ENCODE data around the gene XYLT1. TPM values are rescaled to one million over a fixed set of nuclear protein-coding genes. Genes with fewer than 3 reads are reported as not detected.

XYLT1 gene
- total RNA-seq, 6 experiments from 2014 or later = 0.48 to 2.0 (median 0.59) TPM

DNA sequence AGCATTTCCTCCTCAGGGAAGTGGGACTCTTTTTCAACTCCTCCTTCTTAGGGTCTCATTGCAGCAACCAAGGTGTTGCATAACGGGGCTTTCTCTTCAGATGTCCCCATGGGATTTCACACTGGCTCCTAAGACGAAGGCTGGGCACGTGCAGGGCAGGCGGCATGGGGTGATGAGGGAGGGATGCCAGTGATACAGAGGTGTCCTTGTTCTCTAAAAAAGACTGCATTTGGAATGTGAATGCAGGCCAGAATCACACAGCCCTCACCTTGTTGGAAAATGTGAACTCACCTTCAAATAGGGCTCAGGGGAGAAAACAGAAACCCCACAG is 105.6 kb downstream of the XYLT1 start:
- Histone ChIP-seq H3K4me3 (no peak overlapping the region), H3K27me3 (no peaks in the 10 kb centered on the region), H3K9me3 (no peaks in the 10 kb centered on the region), H3K27ac (no peak overlapping the region), H3K4me1 (no peaks in the 10 kb centered on the region), H3K36me3 (no peaks in the 10 kb centered on the region)
- no peak for DNase-seq
- ATAC-seq = no peak
- TF ChIP-seq, protein P1, sequence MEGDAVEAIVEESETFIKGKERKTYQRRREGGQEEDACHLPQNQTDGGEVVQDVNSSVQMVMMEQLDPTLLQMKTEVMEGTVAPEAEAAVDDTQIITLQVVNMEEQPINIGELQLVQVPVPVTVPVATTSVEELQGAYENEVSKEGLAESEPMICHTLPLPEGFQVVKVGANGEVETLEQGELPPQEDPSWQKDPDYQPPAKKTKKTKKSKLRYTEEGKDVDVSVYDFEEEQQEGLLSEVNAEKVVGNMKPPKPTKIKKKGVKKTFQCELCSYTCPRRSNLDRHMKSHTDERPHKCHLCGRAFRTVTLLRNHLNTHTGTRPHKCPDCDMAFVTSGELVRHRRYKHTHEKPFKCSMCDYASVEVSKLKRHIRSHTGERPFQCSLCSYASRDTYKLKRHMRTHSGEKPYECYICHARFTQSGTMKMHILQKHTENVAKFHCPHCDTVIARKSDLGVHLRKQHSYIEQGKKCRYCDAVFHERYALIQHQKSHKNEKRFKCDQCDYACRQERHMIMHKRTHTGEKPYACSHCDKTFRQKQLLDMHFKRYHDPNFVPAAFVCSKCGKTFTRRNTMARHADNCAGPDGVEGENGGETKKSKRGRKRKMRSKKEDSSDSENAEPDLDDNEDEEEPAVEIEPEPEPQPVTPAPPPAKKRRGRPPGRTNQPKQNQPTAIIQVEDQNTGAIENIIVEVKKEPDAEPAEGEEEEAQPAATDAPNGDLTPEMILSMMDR (IDR thresholded peaks at IDR 0.05) = no peak
- no peak for TF ChIP-seq POLR2A (IDR thresholded peaks at IDR 0.05)
- intact Hi-C loops (cut with DNase I) = no loop called here
- 44% methylated on average over 4 of the region's 4 CpGs for WGBS (ENCODE audit: insufficient coverage, low coverage, low lambda C conversion rate, missing lambda C conversion rate)

DNA sequence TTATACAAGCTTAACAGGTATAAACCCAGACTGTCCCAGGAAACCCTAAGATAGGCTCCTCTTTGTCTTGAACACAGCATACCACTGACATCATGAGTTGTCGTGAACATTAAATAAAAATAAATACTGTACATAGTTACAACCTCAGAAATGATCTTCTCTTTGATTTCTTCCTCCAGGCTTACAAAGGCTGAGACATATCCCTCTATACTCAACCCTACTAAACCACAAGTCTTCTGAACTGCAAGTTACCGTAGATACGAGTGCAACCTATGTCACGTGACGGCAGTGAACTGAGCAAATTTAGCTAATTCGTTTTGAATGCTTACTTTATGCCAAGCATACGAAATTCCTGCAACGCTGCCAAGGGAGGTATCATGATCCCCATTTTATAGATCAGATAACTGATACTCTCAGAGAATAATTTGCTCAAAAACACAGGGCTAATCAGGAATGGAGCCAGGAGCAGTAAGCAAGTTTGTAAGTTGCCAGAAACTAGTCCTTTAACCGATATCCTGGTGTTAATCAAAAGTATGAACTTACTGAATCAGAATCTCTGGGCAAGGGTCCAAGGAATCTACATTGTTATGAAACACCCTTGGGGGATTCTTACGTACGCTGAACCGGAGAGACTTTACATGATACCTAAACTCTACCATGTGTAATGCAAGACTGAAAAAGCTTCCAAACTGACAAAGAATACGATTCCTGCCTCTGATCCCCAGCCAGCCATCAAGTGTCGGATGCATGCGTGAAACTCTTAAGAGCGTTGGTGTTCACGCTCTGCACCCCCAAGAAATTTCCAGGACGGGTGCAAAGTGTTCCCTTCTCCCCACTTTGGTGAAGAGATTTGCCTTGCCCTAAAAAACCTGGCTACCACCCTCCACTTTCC is 106.2 kb downstream of the XYLT1 start:
- intact Hi-C loops (cut with DNase I) = no loop called here
- Histone ChIP-seq H3K4me3 (no peak overlapping the region), H3K27ac (no peak overlapping the region), H3K4me1 (no peaks in the 10 kb centered on the region), H3K9me3 (no peaks in the 10 kb centered on the region), H3K36me3 (no peaks in the 10 kb centered on the region), H3K27me3 (no peaks in the 10 kb centered on the region)
- DNase-seq (no peak), ATAC-seq (no peak)
- TF ChIP-seq, protein P1 (IDR thresholded peaks at IDR 0.05) = no peak
- 53% methylated on average over 17 of the region's 18 CpGs for WGBS (ENCODE audit: insufficient coverage, low coverage, low lambda C conversion rate, missing lambda C conversion rate)

DNA sequence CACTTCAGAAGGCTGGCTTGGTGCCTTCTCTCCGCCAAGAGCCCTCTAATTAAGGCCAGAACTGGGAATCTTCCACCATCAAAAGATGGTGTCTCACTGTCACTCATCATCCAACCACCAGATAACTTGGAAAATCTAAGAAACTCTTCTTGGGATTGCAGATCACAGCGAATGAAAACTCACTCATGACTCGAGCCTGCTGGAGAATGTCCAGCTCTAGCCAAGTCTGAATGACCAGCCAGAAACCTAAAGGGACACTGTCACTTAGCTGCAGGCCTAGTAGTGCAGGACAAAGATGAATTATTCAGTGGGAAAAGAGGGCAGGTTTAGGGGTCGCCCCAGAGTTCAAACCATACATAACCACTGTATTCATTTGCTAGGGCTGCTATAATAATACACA is 107.8 kb downstream of the XYLT1 start:
- Histone ChIP-seq H3K4me1 (no peaks in the 10 kb centered on the region), H3K36me3 (no peaks in the 10 kb centered on the region), H3K27ac (no peak overlapping the region), H3K9me3 (no peaks in the 10 kb centered on the region), H3K27me3 (no peaks in the 10 kb centered on the region), H3K4me3 (no peak overlapping the region)
- intact Hi-C loops (cut with DNase I) = no loop called here
- ATAC-seq = no peak
- WGBS (ENCODE audit: insufficient coverage, low coverage, low lambda C conversion rate, missing lambda C conversion rate) = 76% methylated on average over 4 of the region's 4 CpGs
- TF ChIP-seq POLR2A (IDR thresholded peaks at IDR 0.05) = no peak
- DNase-seq = no peak

DNA sequence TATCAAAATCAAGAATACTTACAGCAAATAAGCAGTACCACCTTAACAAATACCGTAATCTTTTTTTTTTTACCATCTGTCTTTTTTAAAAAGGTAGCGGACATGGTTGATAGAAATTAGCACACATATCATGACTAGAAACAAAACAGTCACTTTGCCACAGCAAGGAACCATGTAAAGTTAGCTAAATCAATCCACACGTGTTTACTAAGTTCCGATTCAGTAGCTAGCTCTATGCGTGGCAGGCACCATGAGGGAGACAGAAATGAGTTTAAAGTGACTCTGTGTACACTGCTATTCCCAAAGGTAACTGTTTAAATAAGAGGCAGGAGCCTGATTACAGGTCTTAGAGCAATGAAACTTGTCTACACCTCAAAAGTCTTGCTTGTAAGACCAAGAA is 108.6 kb downstream of the XYLT1 start:
- Histone ChIP-seq H3K27me3 (no peaks in the 10 kb centered on the region), H3K27ac (no peak overlapping the region), H3K36me3 (no peaks in the 10 kb centered on the region), H3K4me1 (no peaks in the 10 kb centered on the region), H3K4me3 (no peak overlapping the region), H3K9me3 (no peaks in the 10 kb centered on the region)
- TF ChIP-seq, protein P1 (IDR thresholded peaks at IDR 0.05) = no peak
- TF ChIP-seq POLR2A (IDR thresholded peaks at IDR 0.05) = no peak
- intact Hi-C loops (cut with DNase I) = no loop called here
- 50% methylated on average over 5 of the region's 5 CpGs for WGBS (ENCODE audit: insufficient coverage, low coverage, low lambda C conversion rate, missing lambda C conversion rate)
- ATAC-seq (no peak), DNase-seq (no peak)

DNA sequence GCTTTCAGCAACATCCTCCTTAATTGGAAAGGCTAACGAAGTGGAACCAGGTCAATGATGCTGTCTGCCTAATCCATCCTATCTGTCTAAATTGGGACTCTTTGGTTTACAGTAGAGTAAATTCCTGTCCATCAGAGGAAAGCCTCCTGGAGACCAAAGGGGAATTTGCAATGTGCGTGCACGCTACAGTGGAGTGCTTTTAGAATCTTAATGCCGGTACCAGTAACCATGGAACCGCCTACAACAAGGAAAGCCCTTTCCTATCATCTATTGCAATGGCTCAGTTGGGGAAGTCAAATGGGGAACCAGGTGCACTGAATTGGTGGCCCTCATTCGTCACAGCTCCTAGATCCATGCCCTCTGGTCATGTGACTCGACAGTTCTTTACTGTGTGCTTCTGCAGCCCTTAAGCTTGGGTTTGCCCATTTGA is 110.1 kb downstream of the XYLT1 start:
- H3K27ac ChIP-seq = no peak overlapping the region
- ATAC-seq = peak in 3 of 4 donors; percentile 35 to 52 (median 37)
- H3K4me1 ChIP-seq = no peaks in the 10 kb centered on the region

More for the DNA sequence above, 110.1 kb downstream of the XYLT1 start:
- 53% methylated on average over 5 of the region's 7 CpGs for whole genome bisulfite sequencing (ENCODE audit: insufficient coverage, low coverage, low lambda C conversion rate, missing lambda C conversion rate)
- no peaks in the 10 kb centered on the region for H3K9me3 ChIP-seq
- intact Hi-C loops (cut with DNase I) = no loop called here
- no peaks in the 10 kb centered on the region for H3K36me3 ChIP-seq
- H3K4me3 ChIP-seq = no peak overlapping the region
- H3K27me3 ChIP-seq = no peaks in the 10 kb centered on the region
- TF ChIP-seq POLR2A (IDR thresholded peaks at IDR 0.05) = no peak
- TF ChIP-seq, protein P1 (IDR thresholded peaks at IDR 0.05) = no peak
- no peak for DNase-seq
